HG03097 (cell line): Measurements from ENCODE around the gene MYL7.

Experiments
- ATAC-seq: cut with Tn5 transposase; IDR thresholded peaks from one replicate; pipeline ENCODE4 v1.9.1; 2021; ENCODE audit not compliant: unreplicated experiment, low FRiP score

MYL7 gene

GRCh38 chr7:44102846-44103565 is 38.1 kb downstream of the MYL7 start:
- ATAC-seq, result no peak

GRCh38 chr7:44101966-44102845 is 38.9 kb downstream of the MYL7 start:
- no peak for ATAC-seq

GRCh38 chr7:44101303-44101965 is 39.7 kb downstream of the MYL7 start:
- no peak for ATAC-seq

GRCh38 chr7:44100458-44101302 is 40.5 kb downstream of the MYL7 start:
- ATAC-seq, result no peak

DNA sequence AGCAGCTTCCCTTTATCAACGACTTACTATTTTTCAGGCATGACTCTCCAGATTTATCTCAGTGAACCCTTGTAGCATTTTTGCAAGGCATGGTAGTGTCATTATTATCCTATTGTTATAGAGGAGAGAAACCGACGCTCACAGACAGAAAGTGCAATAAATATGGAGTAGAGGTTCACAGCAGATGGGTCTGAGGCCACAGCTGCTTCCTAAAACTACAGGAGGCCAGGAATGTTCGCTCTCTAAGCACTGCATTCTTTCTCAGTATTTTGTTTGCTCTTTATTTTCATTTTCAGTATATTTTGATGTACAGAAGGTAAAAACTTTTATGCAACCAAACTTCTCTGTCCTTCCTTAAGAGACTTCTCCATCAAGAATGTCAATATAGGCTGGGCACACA is 41.5 kb downstream of the MYL7 start:
- ATAC-seq, result no peak

GRCh38 chr7:44098092-44099068 is 42.8 kb downstream of the MYL7 start:
- ATAC-seq, result no peak

- peak; percentile 45 for ATAC-seq
These were observed 43.8 kb downstream of the MYL7 start for GRCh38 chr7:44097064-44097932.

DNA sequence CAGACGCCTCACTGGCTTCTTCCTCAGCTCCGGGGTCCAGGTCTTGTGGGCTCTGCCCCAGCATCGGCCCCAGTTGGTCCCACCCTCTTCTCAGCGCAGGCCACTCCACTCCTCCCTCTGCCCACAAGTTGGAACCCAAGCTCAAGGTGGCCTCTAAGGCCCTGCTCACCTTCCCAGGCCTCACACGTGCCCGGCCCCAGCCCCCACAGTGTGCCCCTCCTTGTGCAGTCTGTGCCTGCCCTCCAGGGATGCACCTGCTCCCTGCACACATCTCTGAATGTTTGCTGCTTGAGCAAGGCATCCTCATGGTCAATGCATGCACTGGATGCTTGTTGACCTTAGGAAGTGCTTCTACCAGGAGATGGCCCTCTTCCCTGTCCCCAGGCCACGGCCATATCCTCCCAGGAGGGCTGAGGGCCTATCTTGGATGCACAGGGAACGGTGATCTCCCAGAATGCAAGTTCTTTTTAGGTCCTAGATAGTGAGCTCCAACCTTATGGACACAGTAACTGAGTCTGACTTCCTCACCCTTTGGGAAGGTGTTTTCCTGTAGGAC is 44.7 kb downstream of the MYL7 start:
- ATAC-seq, result no peak

- ATAC-seq, result no peak
These were observed 45.4 kb downstream of the MYL7 start for GRCh38 chr7:44095781-44096180.

DNA sequence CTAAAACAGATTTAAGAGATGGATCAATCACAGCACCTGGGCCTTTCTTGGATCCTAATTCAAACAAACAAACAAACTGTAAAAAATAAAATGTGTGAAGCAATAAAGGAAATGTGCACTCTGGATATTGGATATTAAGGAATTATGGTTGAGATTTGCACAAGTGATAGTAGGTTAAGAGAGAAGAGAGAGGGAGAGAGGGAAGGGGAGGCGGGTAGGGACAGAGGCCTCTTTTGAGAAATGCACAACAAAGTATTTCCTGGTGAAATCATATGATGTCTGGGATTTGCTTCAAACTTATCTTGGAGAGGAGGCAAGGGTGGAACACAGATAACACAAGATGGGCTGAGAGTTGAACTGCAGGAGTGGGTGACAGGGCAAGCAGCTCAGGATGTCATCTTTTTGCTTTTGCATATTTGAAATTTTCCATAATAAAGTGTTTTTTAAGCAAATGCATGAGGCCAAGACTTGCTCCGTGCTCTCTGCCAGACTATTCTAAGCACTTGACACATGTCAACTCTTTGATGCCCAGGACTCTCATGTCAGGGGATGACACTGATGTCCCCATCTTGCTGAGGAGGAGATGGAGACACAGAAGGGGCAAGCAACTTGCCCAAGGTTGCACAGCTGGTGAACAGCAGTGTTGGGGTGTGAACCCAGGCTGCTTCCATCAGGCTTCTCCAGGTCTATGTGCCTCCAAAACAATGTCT is 46.1 kb downstream of the MYL7 start:
- no peak for ATAC-seq

DNA sequence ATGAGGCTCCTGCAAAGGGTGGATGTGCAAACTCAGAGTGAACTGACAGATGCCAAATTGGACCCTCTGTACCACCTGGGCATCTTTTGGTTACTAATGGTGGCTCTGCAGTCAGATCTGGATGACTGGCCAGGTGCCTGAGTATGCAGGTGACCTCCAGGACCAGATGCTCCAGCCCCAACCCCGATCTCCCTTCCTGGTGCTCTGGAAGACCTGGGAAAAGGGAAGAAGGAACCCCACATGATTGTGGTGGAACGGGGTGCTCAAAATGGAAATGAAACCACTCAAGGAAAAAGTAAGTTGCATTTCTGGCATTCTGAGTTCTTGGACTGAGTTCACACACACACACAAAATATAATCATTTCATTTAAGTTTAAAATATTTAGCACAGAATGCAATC is 46.8 kb downstream of the MYL7 start:
- ATAC-seq, result no peak

GRCh38 chr7:44093102-44093641 is 48.0 kb downstream of the MYL7 start:
- ATAC-seq, result no peak
